HepG2 (cell line): ENCODE measurements around the gene GP1BA. TPM values are rescaled to one million over a fixed set of nuclear protein-coding genes. Genes with fewer than 3 reads are reported as not detected.

Source experiments
- CEBPB ChIP-seq: IDR thresholded peaks from 2 replicates; pipeline ENCODE4 v1.6.1; 2011; ENCODE audit warnings: low read depth, low read length, improper control_type of control experiment, borderline replicate concordance
- ETV6 ChIP-seq: sonication (generic); formaldehyde crosslinking; conservative IDR thresholded peaks from 2 replicates; pipeline ENCODE4 v1.4.0; 2020; ENCODE audit warnings: missing genetic modification reagents
- KDM5B ChIP-seq: sonication (generic); formaldehyde crosslinking; IDR thresholded peaks from 2 replicates; pipeline ENCODE4 v1.4.0; 2020; ENCODE audit warnings: missing genetic modification reagents, mild to moderate bottlenecking, borderline replicate concordance
- MAFF ChIP-seq: IDR thresholded peaks from 2 replicates; pipeline ENCODE4 v1.6.1; 2011; ENCODE audit warnings: low read depth, low read length, improper control_type of control experiment
- NFKB2 ChIP-seq: sonication (generic); formaldehyde crosslinking; IDR thresholded peaks from 2 replicates; pipeline ENCODE4 v1.4.0; 2020; ENCODE audit warnings: missing genetic modification reagents, borderline replicate concordance
- ZNF547 ChIP-seq: sonication (generic); formaldehyde crosslinking; IDR thresholded peaks from 2 replicates; pipeline ENCODE4 v1.5.1; 2020; ENCODE audit warnings: mild to moderate bottlenecking, missing genetic modification reagents
- ZSCAN25 ChIP-seq: sonication (generic); formaldehyde crosslinking; IDR thresholded peaks from 2 replicates; pipeline ENCODE4 v1.8.0; 2022; ENCODE audit warnings: mild to moderate bottlenecking, missing genetic modification reagents
- polyA plus RNA-seq, 8 experiments: library from polyadenylated mRNA; depleted of rRNA in 3 of 8; stranded (reverse) in 7 of 8; unstranded in 1 of 8; fragments of >200 nt; fragmentation: Illumina TruSeq in 4 of 8; extraction: Trizol in 4 of 8; gene quantifications; 2 replicates each; pipeline versions ENCODE4 v1.2.1 to v1.2.3, GENCODE V29; 2011 to 2016; ENCODE audit warnings: low read depth in 4 of 8, missing spikeins in 1 of 8, mixed read lengths in 1 of 8; ENCODE audit not compliant: insufficient read depth in 1 of 8
- total RNA-seq, 5 experiments: library from RNA; depleted of rRNA; stranded (reverse); fragments of >200 nt; fragmentation: Illumina TruSeq; extraction: Trizol; gene quantifications; 2 replicates each; pipeline ENCODE4 v1.2.3, GENCODE V29; 2016; ENCODE audit warnings: low read depth in 1 of 5
- TF ChIP-seq, protein P1 (sequence below): sonication (generic); formaldehyde crosslinking; IDR thresholded peaks from 2 replicates; pipeline ENCODE4 v1.5.1; 2020; ENCODE audit warnings: mild to moderate bottlenecking, moderate library complexity, missing genetic modification reagents
- TF ChIP-seq, protein P2 (sequence below): IDR thresholded peaks from 2 replicates; pipeline ENCODE4 v1.6.1; 2016; ENCODE audit warnings: low read depth
- TF ChIP-seq, protein P3 (sequence below): IDR thresholded peaks from 2 replicates; pipeline ENCODE4 v1.6.1; 2016; ENCODE audit warnings: mild to moderate bottlenecking, missing biosample characterization, missing genetic modification reagents
- TF ChIP-seq, protein P4 (sequence below): sonication (generic); formaldehyde crosslinking; IDR thresholded peaks from 2 replicates; pipeline ENCODE4 v1.4.0; 2020; ENCODE audit warnings: mild to moderate bottlenecking, missing genetic modification reagents
- TF ChIP-seq, protein P5 (sequence below), 2 experiments: fragments of 450-650 bp in 1 of 2; sonication (generic) in 1 of 2; formaldehyde crosslinking in 1 of 2; IDR thresholded peaks; 2 replicates each; pipeline versions ENCODE4 v1.6.1 to v1.8.0; 2016 to 2022; ENCODE audit warnings: antibody characterized with exemption in 1 of 2, mild to moderate bottlenecking in 1 of 2, missing genetic modification reagents in 1 of 2

Gene GP1BA
- total and polyA plus RNA-seq, 2 of the 13 experiments (the other 11 are each of a cell fraction or from before 2014, with no cell fraction given) = not detected

DNA sequence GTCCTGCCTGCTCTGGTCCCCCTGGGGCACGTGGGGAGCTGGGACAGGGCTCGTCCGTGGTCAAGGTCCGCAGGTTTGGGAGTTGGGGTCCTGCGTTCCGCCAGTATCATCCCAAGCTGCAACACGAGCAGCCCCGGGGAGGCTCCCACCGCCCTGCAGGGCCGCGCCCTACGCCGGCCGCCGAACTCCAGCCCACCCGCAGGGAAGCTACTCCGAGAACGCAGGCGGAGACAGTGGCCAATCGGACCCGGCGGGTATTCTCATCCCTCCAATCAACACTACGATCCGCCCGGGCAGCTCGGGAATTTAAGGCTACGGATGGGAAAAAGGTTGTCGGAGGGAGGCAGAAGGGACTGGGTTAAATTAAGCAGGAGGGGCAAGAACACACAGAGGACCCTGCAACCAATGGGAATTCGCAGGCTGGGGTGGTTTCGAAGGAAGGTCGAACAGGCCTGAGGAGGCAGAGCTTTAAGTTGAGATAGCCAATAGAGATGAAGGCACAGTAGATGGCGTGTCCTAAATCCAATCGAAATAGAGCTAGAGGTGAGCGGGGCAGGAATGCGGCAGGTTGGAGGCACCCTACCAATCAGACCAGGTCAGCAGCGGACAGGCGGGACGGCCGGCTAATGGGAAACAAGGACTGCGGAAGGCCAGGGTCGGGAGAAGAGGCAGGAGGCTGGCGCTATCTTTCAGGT lies 34.9 kb downstream of the GP1BA start (continued):
- TF ChIP-seq ETV6 (CRISPR knock-in tag) (0 out of 2 replicates have a peak, but pooled peaks have one; percentile 24), ZNF547 (CRISPR knock-in tag) (peak; percentile 70), KDM5B (peak; percentile 43; the same call in 1 of the 2 replicates), NFKB2 (no peak), ZSCAN25 (peak; percentile 46; the same call in 1 of the 2 replicates), MAFF (no peak), CEBPB (no peak)
- TF ChIP-seq, protein P1, sequence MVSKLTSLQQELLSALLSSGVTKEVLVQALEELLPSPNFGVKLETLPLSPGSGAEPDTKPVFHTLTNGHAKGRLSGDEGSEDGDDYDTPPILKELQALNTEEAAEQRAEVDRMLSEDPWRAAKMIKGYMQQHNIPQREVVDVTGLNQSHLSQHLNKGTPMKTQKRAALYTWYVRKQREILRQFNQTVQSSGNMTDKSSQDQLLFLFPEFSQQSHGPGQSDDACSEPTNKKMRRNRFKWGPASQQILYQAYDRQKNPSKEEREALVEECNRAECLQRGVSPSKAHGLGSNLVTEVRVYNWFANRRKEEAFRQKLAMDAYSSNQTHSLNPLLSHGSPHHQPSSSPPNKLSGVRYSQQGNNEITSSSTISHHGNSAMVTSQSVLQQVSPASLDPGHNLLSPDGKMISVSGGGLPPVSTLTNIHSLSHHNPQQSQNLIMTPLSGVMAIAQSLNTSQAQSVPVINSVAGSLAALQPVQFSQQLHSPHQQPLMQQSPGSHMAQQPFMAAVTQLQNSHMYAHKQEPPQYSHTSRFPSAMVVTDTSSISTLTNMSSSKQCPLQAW = 0 out of 2 replicates have a peak, but pooled peaks have one; percentile 31
- TF ChIP-seq, protein P2, sequence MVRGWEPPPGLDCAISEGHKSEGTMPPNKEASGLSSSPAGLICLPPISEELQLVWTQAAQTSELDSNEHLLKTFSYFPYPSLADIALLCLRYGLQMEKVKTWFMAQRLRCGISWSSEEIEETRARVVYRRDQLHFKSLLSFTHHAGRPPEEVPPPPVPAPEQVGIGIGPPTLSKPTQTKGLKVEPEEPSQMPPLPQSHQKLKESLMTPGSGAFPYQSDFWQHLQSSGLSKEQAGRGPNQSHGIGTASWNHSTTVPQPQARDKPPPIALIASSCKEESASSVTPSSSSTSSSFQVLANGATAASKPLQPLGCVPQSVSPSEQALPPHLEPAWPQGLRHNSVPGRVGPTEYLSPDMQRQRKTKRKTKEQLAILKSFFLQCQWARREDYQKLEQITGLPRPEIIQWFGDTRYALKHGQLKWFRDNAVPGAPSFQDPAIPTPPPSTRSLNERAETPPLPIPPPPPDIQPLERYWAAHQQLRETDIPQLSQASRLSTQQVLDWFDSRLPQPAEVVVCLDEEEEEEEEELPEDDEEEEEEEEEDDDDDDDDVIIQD (CRISPR knock-in tag) = no peak
- TF ChIP-seq, protein P3, sequence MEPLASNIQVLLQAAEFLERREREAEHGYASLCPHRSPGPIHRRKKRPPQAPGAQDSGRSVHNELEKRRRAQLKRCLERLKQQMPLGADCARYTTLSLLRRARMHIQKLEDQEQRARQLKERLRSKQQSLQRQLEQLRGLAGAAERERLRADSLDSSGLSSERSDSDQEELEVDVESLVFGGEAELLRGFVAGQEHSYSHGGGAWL (CRISPR knock-in tag) = 0 out of 2 replicates have a peak, but pooled peaks have one; percentile 35
- TF ChIP-seq, protein P4, sequence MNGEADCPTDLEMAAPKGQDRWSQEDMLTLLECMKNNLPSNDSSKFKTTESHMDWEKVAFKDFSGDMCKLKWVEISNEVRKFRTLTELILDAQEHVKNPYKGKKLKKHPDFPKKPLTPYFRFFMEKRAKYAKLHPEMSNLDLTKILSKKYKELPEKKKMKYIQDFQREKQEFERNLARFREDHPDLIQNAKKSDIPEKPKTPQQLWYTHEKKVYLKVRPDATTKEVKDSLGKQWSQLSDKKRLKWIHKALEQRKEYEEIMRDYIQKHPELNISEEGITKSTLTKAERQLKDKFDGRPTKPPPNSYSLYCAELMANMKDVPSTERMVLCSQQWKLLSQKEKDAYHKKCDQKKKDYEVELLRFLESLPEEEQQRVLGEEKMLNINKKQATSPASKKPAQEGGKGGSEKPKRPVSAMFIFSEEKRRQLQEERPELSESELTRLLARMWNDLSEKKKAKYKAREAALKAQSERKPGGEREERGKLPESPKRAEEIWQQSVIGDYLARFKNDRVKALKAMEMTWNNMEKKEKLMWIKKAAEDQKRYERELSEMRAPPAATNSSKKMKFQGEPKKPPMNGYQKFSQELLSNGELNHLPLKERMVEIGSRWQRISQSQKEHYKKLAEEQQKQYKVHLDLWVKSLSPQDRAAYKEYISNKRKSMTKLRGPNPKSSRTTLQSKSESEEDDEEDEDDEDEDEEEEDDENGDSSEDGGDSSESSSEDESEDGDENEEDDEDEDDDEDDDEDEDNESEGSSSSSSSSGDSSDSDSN (CRISPR knock-in tag) = 0 out of 2 replicates have a peak, but pooled peaks have one; percentile 54
- TF ChIP-seq, protein P5, sequence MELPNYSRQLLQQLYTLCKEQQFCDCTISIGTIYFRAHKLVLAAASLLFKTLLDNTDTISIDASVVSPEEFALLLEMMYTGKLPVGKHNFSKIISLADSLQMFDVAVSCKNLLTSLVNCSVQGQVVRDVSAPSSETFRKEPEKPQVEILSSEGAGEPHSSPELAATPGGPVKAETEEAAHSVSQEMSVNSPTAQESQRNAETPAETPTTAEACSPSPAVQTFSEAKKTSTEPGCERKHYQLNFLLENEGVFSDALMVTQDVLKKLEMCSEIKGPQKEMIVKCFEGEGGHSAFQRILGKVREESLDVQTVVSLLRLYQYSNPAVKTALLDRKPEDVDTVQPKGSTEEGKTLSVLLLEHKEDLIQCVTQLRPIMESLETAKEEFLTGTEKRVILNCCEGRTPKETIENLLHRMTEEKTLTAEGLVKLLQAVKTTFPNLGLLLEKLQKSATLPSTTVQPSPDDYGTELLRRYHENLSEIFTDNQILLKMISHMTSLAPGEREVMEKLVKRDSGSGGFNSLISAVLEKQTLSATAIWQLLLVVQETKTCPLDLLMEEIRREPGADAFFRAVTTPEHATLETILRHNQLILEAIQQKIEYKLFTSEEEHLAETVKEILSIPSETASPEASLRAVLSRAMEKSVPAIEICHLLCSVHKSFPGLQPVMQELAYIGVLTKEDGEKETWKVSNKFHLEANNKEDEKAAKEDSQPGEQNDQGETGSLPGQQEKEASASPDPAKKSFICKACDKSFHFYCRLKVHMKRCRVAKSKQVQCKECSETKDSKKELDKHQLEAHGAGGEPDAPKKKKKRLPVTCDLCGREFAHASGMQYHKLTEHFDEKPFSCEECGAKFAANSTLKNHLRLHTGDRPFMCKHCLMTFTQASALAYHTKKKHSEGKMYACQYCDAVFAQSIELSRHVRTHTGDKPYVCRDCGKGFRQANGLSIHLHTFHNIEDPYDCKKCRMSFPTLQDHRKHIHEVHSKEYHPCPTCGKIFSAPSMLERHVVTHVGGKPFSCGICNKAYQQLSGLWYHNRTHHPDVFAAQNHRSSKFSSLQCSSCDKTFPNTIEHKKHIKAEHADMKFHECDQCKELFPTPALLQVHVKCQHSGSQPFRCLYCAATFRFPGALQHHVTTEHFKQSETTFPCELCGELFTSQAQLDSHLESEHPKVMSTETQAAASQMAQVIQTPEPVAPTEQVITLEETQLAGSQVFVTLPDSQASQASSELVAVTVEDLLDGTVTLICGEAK (IDR thresholded peaks at IDR 0.05) = no peak
- TF ChIP-seq, protein P5 (CRISPR knock-in tag; IDR thresholded peaks at IDR 0.05) = 0 out of 2 replicates have a peak, but pooled peaks have one; percentile 34
